Parathyroid adenoma (tissue), 2 donors: ENCODE measurements around the gene CNNM2.

Experiments used
- H2AFZ ChIP-seq: fragments of 300-600 bp; sonication (generic); one replicate; pipeline ENCODE4 v1.7.0; 2017; ENCODE audit warnings: antibody characterized with exemption, mild to moderate bottlenecking
- H3K27ac ChIP-seq: fragments of 300-600 bp; sonication (generic); one replicate; pipeline ENCODE4 v1.7.0; 2017
- H3K27me3 ChIP-seq: fragments of 300-600 bp; sonication (generic); one replicate; pipeline ENCODE4 v1.7.0; 2017; ENCODE audit warnings: low read length; ENCODE audit not compliant: control insufficient read depth, insufficient read depth
- H3K36me3 ChIP-seq: fragments of 300-600 bp; sonication (generic); one replicate; pipeline ENCODE4 v1.7.0; 2017; ENCODE audit warnings: low read length; ENCODE audit not compliant: control insufficient read depth, insufficient read depth
- H3K4me1 ChIP-seq: fragments of 300-600 bp; sonication (generic); one replicate; pipeline ENCODE4 v1.7.0; 2017; ENCODE audit warnings: control low read depth
- H3K4me2 ChIP-seq: fragments of 300-600 bp; sonication (generic); one replicate; pipeline ENCODE4 v1.7.0; 2017; ENCODE audit warnings: low read length
- H3K4me3 ChIP-seq: fragments of 300-600 bp; sonication (generic); one replicate; pipeline ENCODE4 v1.7.0; 2017; ENCODE audit warnings: low read depth, low read length
- H3K79me2 ChIP-seq: fragments of 300-600 bp; sonication (generic); one replicate; pipeline ENCODE4 v1.7.0; 2017; ENCODE audit warnings: control low read depth
- H3K9ac ChIP-seq: fragments of 300-600 bp; sonication (generic); one replicate; pipeline ENCODE4 v1.7.0; 2017; ENCODE audit warnings: mild to moderate bottlenecking
- H3K9me3 ChIP-seq: fragments of 300-600 bp; sonication (generic); one replicate; pipeline ENCODE4 v1.7.0; 2017; ENCODE audit warnings: low read length; ENCODE audit not compliant: control insufficient read depth
- TF ChIP-seq, protein P1 (sequence below): fragments of 300-600 bp; sonication (generic); IDR thresholded peaks from one replicate; pipeline ENCODE4 v1.7.0; 2017; ENCODE audit warnings: antibody characterized with exemption, mild to moderate bottlenecking
- donor health status: primary hyperparathyroidism.

CNNM2 gene

DNA sequence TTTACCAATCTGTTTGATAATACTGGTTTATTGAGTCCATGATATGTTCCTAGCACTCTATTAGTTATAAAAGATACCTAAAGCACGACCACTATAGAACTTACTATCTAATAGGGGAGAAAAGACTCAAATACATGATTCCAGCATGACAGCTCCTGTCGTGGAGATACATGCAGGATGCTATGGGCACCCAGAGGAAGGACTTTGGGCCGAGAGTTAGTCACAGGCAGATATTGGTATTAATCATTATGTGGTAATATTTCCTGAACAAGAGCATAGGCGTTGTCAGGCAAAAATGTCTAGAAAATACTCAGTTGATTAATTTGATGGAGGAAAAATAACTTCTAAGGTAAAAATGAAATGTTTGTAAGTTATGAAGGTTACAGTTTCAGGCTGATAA is 31.8 kb downstream of the CNNM2 start:
- Histone ChIP-seq H3K36me3 (no peaks in the 10 kb centered on the region), H3K27me3 (no peaks in the 10 kb centered on the region), H3K9me3 (no peaks in the 10 kb centered on the region), H3K4me1 (peaks cover 13% of the 10 kb centered on the region), H3K4me3 (no peak overlapping the region), H3K9ac (no peak overlapping the region), H2AFZ (no peak overlapping the region), H3K27ac (no peak overlapping the region), H3K79me2 (peaks cover 19% of the 10 kb centered on the region), H3K4me2 (no peak overlapping the region)
- TF ChIP-seq, protein P1, sequence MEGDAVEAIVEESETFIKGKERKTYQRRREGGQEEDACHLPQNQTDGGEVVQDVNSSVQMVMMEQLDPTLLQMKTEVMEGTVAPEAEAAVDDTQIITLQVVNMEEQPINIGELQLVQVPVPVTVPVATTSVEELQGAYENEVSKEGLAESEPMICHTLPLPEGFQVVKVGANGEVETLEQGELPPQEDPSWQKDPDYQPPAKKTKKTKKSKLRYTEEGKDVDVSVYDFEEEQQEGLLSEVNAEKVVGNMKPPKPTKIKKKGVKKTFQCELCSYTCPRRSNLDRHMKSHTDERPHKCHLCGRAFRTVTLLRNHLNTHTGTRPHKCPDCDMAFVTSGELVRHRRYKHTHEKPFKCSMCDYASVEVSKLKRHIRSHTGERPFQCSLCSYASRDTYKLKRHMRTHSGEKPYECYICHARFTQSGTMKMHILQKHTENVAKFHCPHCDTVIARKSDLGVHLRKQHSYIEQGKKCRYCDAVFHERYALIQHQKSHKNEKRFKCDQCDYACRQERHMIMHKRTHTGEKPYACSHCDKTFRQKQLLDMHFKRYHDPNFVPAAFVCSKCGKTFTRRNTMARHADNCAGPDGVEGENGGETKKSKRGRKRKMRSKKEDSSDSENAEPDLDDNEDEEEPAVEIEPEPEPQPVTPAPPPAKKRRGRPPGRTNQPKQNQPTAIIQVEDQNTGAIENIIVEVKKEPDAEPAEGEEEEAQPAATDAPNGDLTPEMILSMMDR = no peak

DNA sequence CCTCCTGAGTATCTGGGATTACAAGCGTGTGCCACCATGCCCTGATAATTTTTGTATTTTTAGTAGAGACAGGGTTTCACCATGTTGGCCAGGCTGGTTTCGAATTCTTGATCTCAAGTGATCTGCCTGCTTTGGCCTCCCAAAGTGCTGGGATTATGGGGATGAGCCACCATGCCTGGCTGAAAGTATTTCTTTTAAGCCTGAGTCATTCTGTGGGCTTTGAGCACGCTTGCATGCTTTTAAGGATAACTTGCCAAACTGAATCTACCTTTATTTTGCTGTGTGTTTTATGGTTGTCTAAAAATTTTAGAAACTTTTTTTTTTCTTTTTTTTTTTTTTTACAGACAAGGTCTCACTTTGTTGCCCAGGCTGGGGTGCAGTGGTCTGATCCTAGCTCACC is 33.2 kb downstream of the CNNM2 start:
- Histone ChIP-seq H3K4me1 (peaks cover 2% of the 10 kb centered on the region), H3K79me2 (peaks cover 27% of the 10 kb centered on the region), H3K4me3 (no peak overlapping the region), H3K9me3 (no peaks in the 10 kb centered on the region), H3K4me2 (no peak overlapping the region), H3K9ac (no peak overlapping the region), H3K27ac (no peak overlapping the region), H3K27me3 (no peaks in the 10 kb centered on the region), H2AFZ (no peak overlapping the region), H3K36me3 (no peaks in the 10 kb centered on the region)
- TF ChIP-seq, protein P1 = no peak

DNA sequence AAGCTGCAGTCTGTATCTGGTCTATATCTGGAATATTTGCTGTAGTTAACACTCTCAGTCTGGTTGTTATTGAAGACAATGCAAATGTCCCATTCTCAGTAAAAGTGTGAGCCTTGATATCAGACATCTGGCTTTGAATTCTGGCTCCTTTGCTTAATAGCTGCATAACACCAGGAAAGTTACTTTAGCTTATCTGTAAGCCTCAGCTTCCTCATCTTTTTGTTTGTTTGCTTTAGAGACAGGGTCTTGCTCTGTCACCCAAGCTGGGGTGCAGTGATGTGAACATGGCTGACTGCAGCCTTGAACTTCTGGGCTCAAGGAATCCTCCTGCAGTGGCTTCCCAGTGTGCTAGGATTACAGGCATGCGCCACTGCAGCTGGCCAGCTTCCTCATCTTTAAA is 41.3 kb downstream of the CNNM2 start:
- no peak overlapping the region for H2AFZ ChIP-seq
- no peak overlapping the region for H3K4me3 ChIP-seq
- H3K9ac ChIP-seq = no peak overlapping the region
- H3K79me2 ChIP-seq = peaks cover 27% of the 10 kb centered on the region
- TF ChIP-seq, protein P1 = no peak
- H3K36me3 ChIP-seq = no peaks in the 10 kb centered on the region
- H3K4me1 ChIP-seq = no peaks in the 10 kb centered on the region
- H3K27me3 ChIP-seq = no peaks in the 10 kb centered on the region
- H3K27ac ChIP-seq = no peak overlapping the region
- no peak overlapping the region for H3K4me2 ChIP-seq
- no peaks in the 10 kb centered on the region for H3K9me3 ChIP-seq

DNA sequence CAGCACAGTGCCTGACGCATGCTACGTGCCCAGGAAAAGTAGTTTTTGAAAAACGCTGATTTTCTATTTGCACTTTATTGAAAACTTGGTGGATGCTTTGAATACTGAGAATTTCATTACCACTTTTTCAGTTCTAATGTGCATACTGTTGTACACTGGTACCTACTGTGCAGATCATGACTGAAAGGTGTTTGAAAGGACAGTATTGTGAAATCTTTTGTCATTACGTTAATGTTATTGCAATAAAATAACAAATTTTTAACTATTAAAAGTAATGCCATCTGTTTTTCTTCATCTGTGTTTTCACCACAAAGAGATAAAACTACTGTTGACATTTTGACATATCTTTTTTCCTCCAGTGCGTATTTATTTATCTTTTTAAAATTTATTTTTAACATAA is 42.1 kb downstream of the CNNM2 start:
- H3K4me2 ChIP-seq = no peak overlapping the region
- H3K36me3 ChIP-seq = no peaks in the 10 kb centered on the region
- no peaks in the 10 kb centered on the region for H3K27me3 ChIP-seq
- H3K27ac ChIP-seq = no peak overlapping the region
- TF ChIP-seq, protein P1 = no peak
- H3K4me3 ChIP-seq = no peak overlapping the region
- no peaks in the 10 kb centered on the region for H3K9me3 ChIP-seq
- no peak overlapping the region for H2AFZ ChIP-seq
- H3K4me1 ChIP-seq = peaks cover 6% of the 10 kb centered on the region
- H3K9ac ChIP-seq = no peak overlapping the region
- peaks cover 21% of the 10 kb centered on the region for H3K79me2 ChIP-seq

DNA sequence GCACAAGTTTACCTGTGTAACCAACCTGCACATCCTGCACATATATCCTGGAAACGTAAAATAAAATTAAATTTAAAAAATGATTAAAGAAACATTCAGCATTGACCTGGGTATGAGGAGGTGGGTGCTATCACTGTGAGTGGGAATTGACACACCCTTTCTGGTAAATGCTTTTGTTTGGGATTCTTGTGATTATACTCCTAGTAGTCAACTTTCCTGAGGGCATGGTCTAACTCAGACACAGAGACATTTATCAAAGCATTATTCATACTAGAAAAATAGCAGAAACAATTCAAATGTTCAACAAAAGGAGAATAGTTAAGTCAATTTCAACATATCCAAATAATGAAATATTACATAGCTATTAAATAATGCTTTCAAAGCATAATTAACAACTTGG is 44.2 kb downstream of the CNNM2 start:
- no peaks in the 10 kb centered on the region for H3K9me3 ChIP-seq
- H3K79me2 ChIP-seq = peaks cover 23% of the 10 kb centered on the region
- H3K4me2 ChIP-seq = no peak overlapping the region
- no peak overlapping the region for H2AFZ ChIP-seq
- no peak overlapping the region for H3K4me3 ChIP-seq
- no peak overlapping the region for H3K9ac ChIP-seq
- no peaks in the 10 kb centered on the region for H3K27me3 ChIP-seq
- TF ChIP-seq, protein P1 = no peak
- no peak overlapping the region for H3K27ac ChIP-seq
- H3K4me1 ChIP-seq = peaks cover 20% of the 10 kb centered on the region
- H3K36me3 ChIP-seq = no peaks in the 10 kb centered on the region
